Measurements from ENCODE around the gene IKZF1.

- TF ChIP-seq MAZ (IDR thresholded peaks at IDR 0.05; ENCODE audit: borderline replicate concordance, low read depth, low read length) (no peak), RAD21 (IDR thresholded peaks at IDR 0.05; ENCODE audit: low read length) (no peak)
Observed at GRCh38 chr7:50329775-50330174, 25.3 kb downstream of the IKZF1 start.
